AG04450 (cell line): ENCODE data around the gene UTF1. TPM values are rescaled to one million over a fixed set of nuclear protein-coding genes. Genes with fewer than 3 reads are reported as not detected.

Experiments used
- CTCF ChIA-PET: fragments of 300-600, 350-600 bp; formaldehyde crosslinking; extraction: SDS; loops from one replicate; lab custom pipeline; 2022; ENCODE audit warnings: antibody characterized with exemption, inconsistent platforms; lab: Charles Lee
- POLR2A ChIA-PET: fragments of 350-600 bp; formaldehyde crosslinking; extraction: SDS; loops from one replicate; lab custom pipeline; 2021; ENCODE audit warnings: antibody characterized with exemption, inconsistent platforms; lab: Yijun Ruan, JAX
- DNase-seq: peaks from one replicate; pipeline ENCODE4 v3.0.0-alpha.2; 2011; ENCODE audit warnings: low read depth, low spot score
- H3K27ac ChIP-seq: one replicate; pipeline ENCODE4 v1.5.1; 2012; ENCODE audit warnings: low read depth, low read length, control low read depth
- H3K27me3 ChIP-seq: one replicate; pipeline ENCODE4 v1.6.0; 2012; ENCODE audit warnings: low read length; ENCODE audit not compliant: control insufficient read depth, insufficient read depth
- H3K4me3 ChIP-seq: 2 replicates; pipeline ENCODE4 v1.5.1; 2011; ENCODE audit warnings: mild to moderate bottlenecking, low read depth, low read length, control low read depth
- H3K9me3 ChIP-seq: 2 replicates; pipeline ENCODE4 v1.5.1; 2012; ENCODE audit warnings: low read length; ENCODE audit not compliant: control insufficient read depth, insufficient read depth
- polyA plus RNA-seq: library from polyadenylated mRNA; depleted of rRNA; stranded (reverse); fragments of >200 nt; gene quantifications from 2 replicates; pipeline ENCODE4 v1.2.3, GENCODE V29; 2011
- TF ChIP-seq, protein P1 (sequence below): IDR thresholded peaks from 2 replicates; pipeline ENCODE4 v1.5.1; 2011; ENCODE audit warnings: low read depth, low read length, control low read depth, inconsistent platforms

Gene UTF1
- polyA plus RNA-seq, 1 experiment: not detected

- POLR2A ChIA-PET: no interaction called here
- no peak for DNase-seq
- CTCF ChIA-PET: no interaction called here
- Histone ChIP-seq H3K9me3 (peaks cover 3% of the 10 kb centered on the region; the same call in 1 of the 2 replicates), H3K27ac (no peak overlapping the region), H3K27me3 (peaks cover 73% of the 10 kb centered on the region), H3K4me3 (no peak overlapping the region)
- TF ChIP-seq, protein P1, sequence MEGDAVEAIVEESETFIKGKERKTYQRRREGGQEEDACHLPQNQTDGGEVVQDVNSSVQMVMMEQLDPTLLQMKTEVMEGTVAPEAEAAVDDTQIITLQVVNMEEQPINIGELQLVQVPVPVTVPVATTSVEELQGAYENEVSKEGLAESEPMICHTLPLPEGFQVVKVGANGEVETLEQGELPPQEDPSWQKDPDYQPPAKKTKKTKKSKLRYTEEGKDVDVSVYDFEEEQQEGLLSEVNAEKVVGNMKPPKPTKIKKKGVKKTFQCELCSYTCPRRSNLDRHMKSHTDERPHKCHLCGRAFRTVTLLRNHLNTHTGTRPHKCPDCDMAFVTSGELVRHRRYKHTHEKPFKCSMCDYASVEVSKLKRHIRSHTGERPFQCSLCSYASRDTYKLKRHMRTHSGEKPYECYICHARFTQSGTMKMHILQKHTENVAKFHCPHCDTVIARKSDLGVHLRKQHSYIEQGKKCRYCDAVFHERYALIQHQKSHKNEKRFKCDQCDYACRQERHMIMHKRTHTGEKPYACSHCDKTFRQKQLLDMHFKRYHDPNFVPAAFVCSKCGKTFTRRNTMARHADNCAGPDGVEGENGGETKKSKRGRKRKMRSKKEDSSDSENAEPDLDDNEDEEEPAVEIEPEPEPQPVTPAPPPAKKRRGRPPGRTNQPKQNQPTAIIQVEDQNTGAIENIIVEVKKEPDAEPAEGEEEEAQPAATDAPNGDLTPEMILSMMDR: no peak
Measured at GRCh38 chr10:133235265-133235855, 5.3 kb downstream of the UTF1 start.

- Histone ChIP-seq H3K4me3 (no peak overlapping the region), H3K27me3 (peaks cover 75% of the 10 kb centered on the region), H3K27ac (no peak overlapping the region), H3K9me3 (peaks cover 3% of the 10 kb centered on the region; the same call in 1 of the 2 replicates)
- TF ChIP-seq, protein P1: no peak
- CTCF ChIA-PET: no interaction called here
- DNase-seq: no peak
- POLR2A ChIA-PET: no interaction called here
Measured at GRCh38 chr10:133235932-133236331, 5.9 kb downstream of the UTF1 start.

- TF ChIP-seq, protein P1: no peak
- H3K27me3 ChIP-seq: peaks cover 75% of the 10 kb centered on the region
- H3K4me3 ChIP-seq: no peak overlapping the region
- DNase-seq: no peak
- no peak overlapping the region for H3K27ac ChIP-seq
- H3K9me3 ChIP-seq: peaks cover 3% of the 10 kb centered on the region; the same call in 1 of the 2 replicates
- POLR2A ChIA-PET: no interaction called here
- CTCF ChIA-PET: no interaction called here
Measured at GRCh38 chr10:133236401-133237240, 6.6 kb downstream of the UTF1 start.

GRCh38 chr10:133237241-133237587 is 7.2 kb downstream of the UTF1 start:
- no peak overlapping the region for H3K27ac ChIP-seq
- no peak overlapping the region for H3K4me3 ChIP-seq
- POLR2A ChIA-PET: no interaction called here
- H3K9me3 ChIP-seq: peaks cover 3% of the 10 kb centered on the region; the same call in 1 of the 2 replicates
- no peak for DNase-seq
- CTCF ChIA-PET: no interaction called here
- TF ChIP-seq, protein P1: no peak
- H3K27me3 ChIP-seq: peaks cover 70% of the 10 kb centered on the region
